SK-N-MC (cell line): ENCODE data around the gene DNAAF9.
"Not testable (repeated sequence)": the region's sequence is repeated elsewhere in the genome, so short reads cannot be mapped to it uniquely, and the experiment has no call there.

ENCODE experiments used
- DNase-seq: peaks from one replicate; pipeline ENCODE4 v3.0.0-alpha.2; 2011; ENCODE audit warnings: low read depth, low spot score
- H3K27ac ChIP-seq: fragments of 200-600 bp; sonication (generic); 2 replicates; pipeline ENCODE4 v1.5.1; 2016; ENCODE audit warnings: mixed run types
- H3K36me3 ChIP-seq: fragments of 200-600 bp; sonication (generic); 2 replicates; pipeline ENCODE4 v1.6.1; 2017; ENCODE audit warnings: antibody characterized with exemption, low read length, mixed read lengths; ENCODE audit not compliant: insufficient read depth
- H3K4me3 ChIP-seq: fragments of 200-600 bp; sonication (generic); 2 replicates; pipeline ENCODE4 v1.5.1; 2016
- H3K9ac ChIP-seq: fragments of 200-600 bp; sonication (generic); 2 replicates; pipeline ENCODE4 v1.8.0; 2017; ENCODE audit warnings: mixed run types, mixed read lengths; ENCODE audit not compliant: insufficient read length
- H3K9me3 ChIP-seq: fragments of 200-600 bp; sonication (generic); 2 replicates; pipeline ENCODE4 v1.6.1; 2017; ENCODE audit warnings: low read depth, mild to moderate bottlenecking, antibody characterized with exemption, low read length, moderate library complexity, mixed read lengths
- EZH2 ChIP-seq: fragments of 200-600 bp; sonication (generic); IDR thresholded peaks from one replicate; pipeline ENCODE4 v1.6.1; 2017; ENCODE audit warnings: antibody characterized with exemption
- FOXP2 ChIP-seq: optimal IDR thresholded peaks from 2 replicates; pipeline ENCODE3; 2011; ENCODE audit warnings: mild to moderate bottlenecking, moderate library complexity; ENCODE audit not compliant: insufficient read depth; ENCODE audit errors: extremely low read length, control extremely low read depth
- POLR2AphosphoS5 ChIP-seq: IDR thresholded peaks from 2 replicates; pipeline ENCODE4 v1.6.1; 2012; ENCODE audit warnings: mild to moderate bottlenecking, low read depth, low read length, borderline replicate concordance

Gene DNAAF9

GRCh38 chr20:3436864-3437574 is 29.6 kb upstream of the DNAAF9 start:
- H3K27ac ChIP-seq: no peak overlapping the region
- H3K36me3 ChIP-seq: no peaks in the 10 kb centered on the region
- TF ChIP-seq EZH2: no peak
- TF ChIP-seq POLR2AphosphoS5: no peak
- no peak for TF ChIP-seq FOXP2
- no peak for DNase-seq
- H3K9me3 ChIP-seq: no peaks in the 10 kb centered on the region
- H3K9ac ChIP-seq: no peak overlapping the region
- no peak overlapping the region for H3K4me3 ChIP-seq

GRCh38 chr20:3434232-3434631 is 26.8 kb upstream of the DNAAF9 start:
- TF ChIP-seq POLR2AphosphoS5 (no peak), FOXP2 (no peak), EZH2 (no peak)
- Histone ChIP-seq H3K36me3 (no peaks in the 10 kb centered on the region), H3K4me3 (no peak overlapping the region), H3K9me3 (no peaks in the 10 kb centered on the region), H3K9ac (no peak overlapping the region), H3K27ac (no peak overlapping the region)
- no peak for DNase-seq

GRCh38 chr20:3433744-3434143 is 26.3 kb upstream of the DNAAF9 start:
- no peak for TF ChIP-seq EZH2
- no peak for TF ChIP-seq POLR2AphosphoS5
- no peak for TF ChIP-seq FOXP2
- Histone ChIP-seq H3K9me3 (no peaks in the 10 kb centered on the region), H3K9ac (no peak overlapping the region), H3K36me3 (no peaks in the 10 kb centered on the region), H3K27ac (no peak overlapping the region), H3K4me3 (no peak overlapping the region)
- no peak for DNase-seq

- Histone ChIP-seq H3K9ac (no peak overlapping the region), H3K4me3 (no peak overlapping the region), H3K36me3 (no peaks in the 10 kb centered on the region), H3K9me3 (no peaks in the 10 kb centered on the region), H3K27ac (no peak overlapping the region)
- TF ChIP-seq FOXP2: no peak
- TF ChIP-seq EZH2: no peak
- no peak for TF ChIP-seq POLR2AphosphoS5
- DNase-seq: no peak
Measured at GRCh38 chr20:3432844-3433243, 25.4 kb upstream of the DNAAF9 start.

- TF ChIP-seq EZH2 (no peak), POLR2AphosphoS5 (no peak), FOXP2 (no peak)
Measured at GRCh38 chr20:3431109-3431508, 23.6 kb upstream of the DNAAF9 start.

GRCh38 chr20:3430376-3431069 is 23.1 kb upstream of the DNAAF9 start:
- Histone ChIP-seq H3K9ac (no peak overlapping the region), H3K27ac (no peak overlapping the region), H3K9me3 (no peaks in the 10 kb centered on the region), H3K4me3 (no peak overlapping the region), H3K36me3 (no peaks in the 10 kb centered on the region)
- TF ChIP-seq FOXP2: no peak
- TF ChIP-seq POLR2AphosphoS5: no peak
- no peak for TF ChIP-seq EZH2
- no peak for DNase-seq

More at GRCh38 chr20:3431109-3431508, 23.6 kb upstream of the DNAAF9 start:
- Histone ChIP-seq H3K36me3 (no peaks in the 10 kb centered on the region), H3K4me3 (no peak overlapping the region), H3K9ac (no peak overlapping the region), H3K27ac (no peak overlapping the region), H3K9me3 (no peaks in the 10 kb centered on the region)
- no peak for DNase-seq

GRCh38 chr20:3426766-3427165 is 19.3 kb upstream of the DNAAF9 start:
- DNase-seq, H3K4me3 ChIP-seq, H3K36me3 ChIP-seq, H3K9me3 ChIP-seq, H3K9ac ChIP-seq, H3K27ac ChIP-seq: not testable (repeated sequence)

GRCh38 chr20:3423126-3423525 is 15.7 kb upstream of the DNAAF9 start:
- no peaks in the 10 kb centered on the region for H3K9me3 ChIP-seq
- no peaks in the 10 kb centered on the region for H3K36me3 ChIP-seq
- H3K9ac ChIP-seq: no peak overlapping the region
- H3K4me3 ChIP-seq: no peak overlapping the region
- H3K27ac ChIP-seq: no peak overlapping the region
- TF ChIP-seq FOXP2 (no peak), POLR2AphosphoS5 (no peak), EZH2 (no peak)
- DNase-seq: no peak

- Histone ChIP-seq H3K9ac (no peak overlapping the region), H3K27ac (no peak overlapping the region), H3K9me3 (no peaks in the 10 kb centered on the region), H3K4me3 (no peak overlapping the region), H3K36me3 (no peaks in the 10 kb centered on the region)
- no peak for DNase-seq
- TF ChIP-seq FOXP2 (no peak), EZH2 (no peak), POLR2AphosphoS5 (no peak)
Measured at GRCh38 chr20:3421985-3422384, 14.5 kb upstream of the DNAAF9 start.
